Measurements from ENCODE around the gene NRXN3.

NRXN3 gene

GRCh38 chr14:79805636-79806035 is 1635.5 kb downstream of the NRXN3 start:
- TF ChIP-seq CTCF (IDR thresholded peaks at IDR 0.05; ENCODE audit: low read depth, low read length, missing control alignments) = no peak
- in situ Hi-C loops (cut with HindIII; ENCODE audit: low sequenced_read_pairs) = no loop called here
- no peak overlapping the region for H3K4me3 ChIP-seq (ENCODE audit: low read depth, low read length)
- DNase-seq (ENCODE audit: low read depth) = no peak

GRCh38 chr14:79809849-79810612 is 1639.9 kb downstream of the NRXN3 start:
- DNase-seq (ENCODE audit: low read depth) = no peak
- in situ Hi-C loops (cut with HindIII; ENCODE audit: low sequenced_read_pairs) = no loop called here
- no peak for TF ChIP-seq CTCF (IDR thresholded peaks at IDR 0.05; ENCODE audit: low read depth, low read length, missing control alignments)
- no peak overlapping the region for H3K4me3 ChIP-seq (ENCODE audit: low read depth, low read length)

GRCh38 chr14:79820866-79821535 is 1650.8 kb downstream of the NRXN3 start:
- no peak for TF ChIP-seq CTCF (IDR thresholded peaks at IDR 0.05; ENCODE audit: low read depth, low read length, missing control alignments)
- DNase-seq (ENCODE audit: low read depth) = no peak
- no peak overlapping the region for H3K4me3 ChIP-seq (ENCODE audit: low read depth, low read length)
- in situ Hi-C loops (cut with HindIII; ENCODE audit: low sequenced_read_pairs) = no loop called here

- DNase-seq (ENCODE audit: low read depth) = no peak
- TF ChIP-seq CTCF (IDR thresholded peaks at IDR 0.05; ENCODE audit: low read depth, low read length, missing control alignments) = no peak
- no peak overlapping the region for H3K4me3 ChIP-seq (ENCODE audit: low read depth, low read length)
- in situ Hi-C loops (cut with HindIII; ENCODE audit: low sequenced_read_pairs) = no loop called here
Observed at GRCh38 chr14:79822034-79822433, 1651.9 kb downstream of the NRXN3 start.

- in situ Hi-C loops (cut with HindIII; ENCODE audit: low sequenced_read_pairs) = no loop called here
- no peak for TF ChIP-seq CTCF (IDR thresholded peaks at IDR 0.05; ENCODE audit: low read depth, low read length, missing control alignments)
- no peak overlapping the region for H3K4me3 ChIP-seq (ENCODE audit: low read depth, low read length)
- DNase-seq (ENCODE audit: low read depth) = no peak
Observed at GRCh38 chr14:79825046-79825521, 1654.9 kb downstream of the NRXN3 start.

GRCh38 chr14:79826362-79826761 is 1656.2 kb downstream of the NRXN3 start:
- H3K4me3 ChIP-seq (ENCODE audit: low read depth, low read length) = no peak overlapping the region
- no peak for DNase-seq (ENCODE audit: low read depth)
- in situ Hi-C loops (cut with HindIII; ENCODE audit: low sequenced_read_pairs) = no loop called here
- TF ChIP-seq CTCF (IDR thresholded peaks at IDR 0.05; ENCODE audit: low read depth, low read length, missing control alignments) = no peak

Measured in astrocyte of the cerebellum (primary cell).